NCI-H526 (cell line): ENCODE measurements around the gene FZD4.
A peak's percentile ranks its signal among the peaks of the same experiment; 100 is the strongest.
"Not testable (repeated sequence)": the region's sequence is repeated elsewhere in the genome, so short reads cannot be mapped to it uniquely, and the experiment has no call there.

ENCODE experiments used
- DNase-seq, 2 experiments: peaks; one replicate each; lab custom pipeline; 2025; lab: John Stamatoyannopoulos, UW

The FZD4 gene

GRCh38 chr11:86977441-86978050, 22.4 kb upstream of the FZD4 start:
- no peak for DNase-seq

DNA sequence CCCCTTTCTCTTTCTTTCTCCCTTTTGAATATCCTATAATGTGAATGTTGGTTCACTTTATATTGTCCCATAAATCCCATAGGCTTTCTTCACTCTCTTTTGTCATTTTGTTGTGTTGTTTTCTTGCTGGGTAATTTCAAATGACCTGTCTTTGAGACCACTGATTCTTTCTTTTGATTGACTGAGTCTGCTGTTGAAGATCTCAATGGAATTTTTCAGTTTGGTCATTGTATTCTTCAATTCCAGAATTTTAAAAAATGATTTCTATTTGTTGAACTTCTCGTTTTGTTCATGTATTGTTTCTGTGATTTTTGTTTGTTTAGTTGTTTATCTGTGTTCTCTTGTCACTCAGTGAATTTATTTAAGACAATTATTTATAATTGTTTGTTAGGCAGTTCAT, 17.5 kb upstream of the FZD4 start:
- no peak for DNase-seq

GRCh38 chr11:86969258-86969657, 14.1 kb upstream of the FZD4 start:
- no peak for DNase-seq

GRCh38 chr11:86967601-86968000, 12.4 kb upstream of the FZD4 start:
- not testable (repeated sequence) for DNase-seq

- no peak for DNase-seq
Observed at GRCh38 chr11:86957976-86958646, 2.9 kb upstream of the FZD4 start.

- no peak for DNase-seq
Observed at GRCh38 chr11:86956905-86957195, 1.7 kb upstream of the FZD4 start.

DNA sequence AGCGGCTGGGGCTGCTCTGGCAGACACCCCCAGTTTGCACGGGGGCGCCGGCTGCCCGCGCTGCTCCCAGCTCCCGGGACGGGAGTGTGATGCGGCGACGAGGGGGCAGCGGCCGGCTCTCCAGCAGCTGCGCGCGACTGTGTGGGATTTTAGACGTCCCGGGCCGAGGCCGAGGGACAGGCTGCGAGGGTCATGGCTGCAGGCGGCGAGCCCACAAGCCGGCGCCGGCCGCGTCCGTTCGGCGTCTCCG, 159 bp downstream of the FZD4 start:
- no peak for DNase-seq

DNA sequence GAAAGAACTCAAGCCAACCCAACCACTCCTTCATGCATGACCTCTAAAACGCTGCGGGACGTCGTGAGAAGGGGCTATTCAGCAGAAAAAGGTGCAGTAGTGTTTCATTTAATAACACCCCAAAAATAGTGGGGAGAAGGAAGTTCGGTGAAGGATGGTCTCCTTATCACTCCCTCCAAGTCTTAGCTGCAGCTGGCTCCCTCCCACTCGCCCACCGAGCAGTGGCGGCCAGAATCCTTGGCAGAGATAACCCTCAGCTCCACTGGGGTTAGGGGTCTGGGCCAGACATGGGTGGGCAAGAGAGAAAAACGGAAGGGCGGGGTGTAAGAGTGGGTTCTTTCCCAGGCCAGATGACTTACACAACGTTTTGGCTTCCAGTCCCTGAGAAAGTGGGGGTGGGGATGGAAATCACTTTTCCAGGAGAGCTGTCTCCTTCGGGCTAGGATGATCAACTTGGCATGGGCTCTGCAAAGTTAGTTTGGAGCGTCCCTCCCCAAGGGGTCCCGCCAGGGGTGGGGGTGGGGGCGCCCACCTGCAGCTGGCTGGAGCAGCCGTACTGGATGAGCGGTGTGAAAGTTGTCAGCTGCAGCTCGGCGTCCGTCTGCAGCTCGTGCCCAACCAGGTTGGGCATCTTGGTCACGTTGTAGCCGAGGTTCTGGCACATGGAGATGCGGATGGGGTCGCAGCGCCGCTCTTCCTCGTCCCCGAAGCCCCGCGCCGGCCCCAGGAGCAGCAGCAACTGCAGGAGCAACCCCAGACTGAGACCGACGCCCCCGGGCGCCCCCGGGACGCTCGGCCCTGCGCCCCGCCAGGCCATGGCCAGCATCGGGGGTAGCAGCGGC, 705 bp downstream of the FZD4 start:
- DNase-seq, result peak in 1 of 2 experiments; percentile 61

DNA sequence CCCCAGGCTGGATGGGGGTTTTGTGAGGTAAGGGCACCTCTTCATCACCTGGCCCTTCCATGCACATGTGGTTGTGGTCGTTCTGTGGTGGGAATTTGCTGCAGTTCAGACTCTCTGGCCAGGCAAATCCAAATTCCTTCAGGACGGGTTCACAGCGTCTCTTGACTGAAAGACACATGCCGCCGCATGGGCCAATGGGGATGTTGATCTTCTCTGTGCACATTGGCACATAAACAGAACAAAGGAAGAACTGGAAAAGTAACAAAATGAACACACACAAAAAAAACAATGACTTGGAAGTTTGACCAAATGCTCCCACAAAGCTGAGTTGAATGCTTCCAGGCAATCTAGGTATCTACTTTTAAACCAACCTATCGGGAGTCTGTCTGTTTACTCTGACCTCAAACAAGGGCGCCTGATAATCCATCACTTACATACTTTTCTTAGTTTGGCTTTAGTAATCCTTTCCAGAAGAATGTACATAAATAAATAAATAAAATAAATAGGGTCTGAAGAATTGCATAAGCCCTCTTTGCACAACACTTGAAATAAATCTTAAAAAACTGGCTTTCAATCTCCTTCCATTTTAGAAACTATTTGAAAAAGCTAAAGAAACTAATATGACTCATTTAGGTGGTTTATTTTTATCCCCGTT, 2.8 kb downstream of the FZD4 start:
- DNase-seq, result no peak

- no peak for DNase-seq
Observed at GRCh38 chr11:86951706-86952105, 3.5 kb downstream of the FZD4 start.

- no peak for DNase-seq
Observed at GRCh38 chr11:86950661-86950995, 4.6 kb downstream of the FZD4 start.

DNA sequence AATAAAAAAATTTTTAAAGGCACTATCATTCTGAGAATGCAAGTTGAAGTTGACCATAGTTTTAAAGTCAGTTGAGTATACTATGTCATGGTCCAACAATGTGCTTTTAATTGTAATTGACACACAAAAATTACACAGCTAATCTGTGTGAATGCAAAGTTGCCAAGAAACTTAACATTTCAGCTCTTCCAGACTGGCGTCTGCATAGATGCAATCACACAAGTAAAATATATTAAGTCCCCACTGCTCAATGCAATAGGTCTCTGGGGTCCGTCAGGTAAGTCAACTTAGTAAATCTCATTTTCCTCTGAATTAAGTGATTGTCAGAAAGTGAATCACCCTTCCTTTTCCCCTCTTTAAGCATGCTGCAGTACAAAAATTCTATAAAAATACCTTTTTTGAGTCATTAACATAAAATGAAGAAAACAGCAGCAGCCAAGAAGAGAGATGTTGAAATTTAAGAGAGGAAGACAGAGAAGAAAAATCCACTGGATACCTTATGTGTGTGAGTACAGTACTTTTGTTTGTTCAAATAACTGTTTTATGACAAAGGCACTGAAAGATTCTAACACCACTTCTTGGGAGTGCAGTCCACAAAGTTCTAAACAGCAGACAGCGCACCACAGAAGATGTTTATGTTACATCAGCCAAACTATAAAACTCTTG, 5.1 kb downstream of the FZD4 start:
- no peak for DNase-seq

- DNase-seq, result no peak
Observed at GRCh38 chr11:86948733-86949132, 6.5 kb downstream of the FZD4 start.

DNA sequence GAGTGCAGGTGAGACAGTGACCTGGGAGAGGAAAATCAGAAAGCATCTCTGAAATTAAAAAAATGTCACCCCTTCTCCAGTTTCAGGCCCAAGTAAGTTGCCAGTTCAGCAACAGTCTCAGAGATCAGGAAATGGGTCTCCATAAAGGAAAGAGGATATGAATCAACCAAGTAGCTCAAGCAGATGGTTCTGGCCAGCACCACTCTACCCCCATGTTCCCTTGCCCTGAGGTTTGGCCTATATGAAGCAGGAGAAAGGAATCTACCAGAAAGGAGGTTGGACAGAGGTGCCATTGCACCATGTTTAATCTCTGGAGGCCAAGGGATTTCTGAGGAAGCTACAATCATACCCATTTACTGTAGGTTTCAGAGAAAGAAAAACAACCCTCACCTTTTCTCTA, 7.7 kb downstream of the FZD4 start:
- DNase-seq, result no peak

DNA sequence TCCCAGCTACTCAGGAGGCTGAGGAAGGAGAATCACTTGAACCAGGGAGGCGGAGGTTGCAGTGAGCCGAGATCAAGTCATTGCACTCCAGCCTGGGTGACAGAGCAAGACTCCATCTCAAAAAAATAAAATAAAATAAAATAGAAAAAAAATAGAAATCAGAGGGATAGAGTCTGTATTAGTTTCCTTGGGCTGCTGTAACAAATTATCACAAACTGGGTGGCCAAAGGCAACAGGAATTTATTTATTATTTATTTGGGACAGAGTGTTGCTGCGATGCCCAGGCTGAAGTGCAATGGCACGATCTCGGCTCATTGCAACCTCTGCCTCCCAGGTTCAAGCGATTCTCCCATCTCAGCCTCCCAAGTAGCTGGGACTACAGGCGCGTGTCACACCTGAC, 11.7 kb downstream of the FZD4 start:
- DNase-seq, result not testable (repeated sequence)

- no peak for DNase-seq
Observed at GRCh38 chr11:86941871-86942599, 13.2 kb downstream of the FZD4 start.

GRCh38 chr11:86941077-86941870, 13.9 kb downstream of the FZD4 start:
- DNase-seq, result no peak

DNA sequence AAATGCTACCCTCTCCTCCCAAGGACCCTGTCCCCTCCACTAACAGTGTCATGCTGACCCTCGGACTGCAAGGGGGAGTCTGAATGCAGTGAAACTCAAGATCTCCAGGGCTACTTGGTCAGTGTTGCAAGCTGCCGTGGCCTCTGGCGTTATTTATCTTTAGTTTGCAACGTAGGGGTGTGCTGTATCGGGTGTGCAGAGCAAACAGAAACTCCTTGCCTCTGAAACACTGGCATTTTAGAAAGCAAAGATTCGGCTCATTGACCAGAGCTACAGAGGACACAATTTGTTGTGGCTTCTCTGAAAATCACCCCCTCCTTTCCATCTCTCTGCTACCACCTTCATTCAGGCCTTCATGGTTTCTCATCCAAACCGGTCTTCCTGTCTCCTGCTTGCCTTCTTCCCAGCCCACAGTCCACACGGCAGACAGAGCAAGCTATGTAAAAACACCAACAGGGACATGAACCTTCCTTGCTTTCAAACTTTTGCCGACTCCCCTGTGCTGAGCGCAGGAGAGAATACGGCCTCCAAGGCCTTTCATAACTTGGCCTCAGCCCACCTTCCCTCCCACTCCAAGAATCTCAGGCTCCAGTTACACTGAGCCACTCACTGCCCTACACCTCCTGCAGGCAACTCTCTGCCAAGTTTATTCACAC, 14.9 kb downstream of the FZD4 start:
- no peak for DNase-seq

- DNase-seq, result peak in 1 of 2 experiments; percentile 67
Observed at GRCh38 chr11:86938900-86939880, 16.0 kb downstream of the FZD4 start.
